HG03103 (cell line): ENCODE results near the gene RPTOR.

Experiments used
- ATAC-seq: cut with Tn5 transposase; IDR thresholded peaks from one replicate; pipeline ENCODE4 v1.9.1; 2021; ENCODE audit warnings: low read depth; ENCODE audit not compliant: unreplicated experiment

RPTOR gene

DNA sequence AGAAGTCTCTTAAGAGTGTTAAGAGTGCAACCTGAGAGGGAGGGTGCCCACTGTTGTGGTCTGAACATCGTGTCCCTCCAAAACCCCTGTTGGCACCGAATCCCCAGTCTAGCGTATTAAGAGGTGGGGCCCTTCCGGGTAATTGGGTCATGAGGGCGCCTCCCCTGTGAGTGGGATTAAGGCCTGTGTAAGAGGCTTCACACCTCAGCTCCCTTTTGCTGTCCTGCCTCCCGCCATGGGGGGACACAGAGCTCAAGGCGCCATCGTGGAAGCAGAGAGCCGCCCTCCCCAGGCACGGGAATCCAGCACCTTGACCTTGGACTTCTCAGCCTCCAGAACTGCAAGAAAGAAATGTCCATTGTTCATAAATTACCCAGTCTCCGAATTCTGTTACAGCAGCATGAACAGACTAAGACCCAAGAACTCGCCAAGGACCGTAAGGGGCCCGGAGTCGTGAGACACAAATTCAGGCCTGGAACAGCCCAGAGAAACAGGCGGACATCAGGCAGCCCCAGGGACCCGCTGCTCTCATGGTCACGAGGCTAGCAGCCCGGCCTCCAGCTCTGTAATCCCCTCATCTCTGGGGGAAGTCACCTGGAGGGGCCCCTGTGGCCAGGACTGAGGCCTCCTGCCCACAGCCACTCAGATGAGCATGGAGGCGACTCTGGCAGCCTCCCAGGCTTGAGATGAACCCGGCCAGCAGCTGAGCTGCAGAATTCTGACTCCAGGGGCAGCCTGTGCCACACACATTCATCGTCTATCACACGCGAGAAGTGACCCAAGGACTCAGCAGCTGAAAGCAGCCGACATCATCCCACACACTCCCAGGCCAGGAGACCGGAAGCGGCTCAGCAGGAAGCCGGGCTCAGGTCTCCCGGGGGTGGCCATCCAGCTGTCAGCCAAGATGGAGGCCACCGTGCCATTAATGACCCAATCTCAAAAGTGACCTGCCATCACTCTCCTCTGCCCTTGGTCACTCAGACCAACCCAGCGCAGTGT lies 434.2 kb downstream of the RPTOR start:
- no peak for ATAC-seq

DNA sequence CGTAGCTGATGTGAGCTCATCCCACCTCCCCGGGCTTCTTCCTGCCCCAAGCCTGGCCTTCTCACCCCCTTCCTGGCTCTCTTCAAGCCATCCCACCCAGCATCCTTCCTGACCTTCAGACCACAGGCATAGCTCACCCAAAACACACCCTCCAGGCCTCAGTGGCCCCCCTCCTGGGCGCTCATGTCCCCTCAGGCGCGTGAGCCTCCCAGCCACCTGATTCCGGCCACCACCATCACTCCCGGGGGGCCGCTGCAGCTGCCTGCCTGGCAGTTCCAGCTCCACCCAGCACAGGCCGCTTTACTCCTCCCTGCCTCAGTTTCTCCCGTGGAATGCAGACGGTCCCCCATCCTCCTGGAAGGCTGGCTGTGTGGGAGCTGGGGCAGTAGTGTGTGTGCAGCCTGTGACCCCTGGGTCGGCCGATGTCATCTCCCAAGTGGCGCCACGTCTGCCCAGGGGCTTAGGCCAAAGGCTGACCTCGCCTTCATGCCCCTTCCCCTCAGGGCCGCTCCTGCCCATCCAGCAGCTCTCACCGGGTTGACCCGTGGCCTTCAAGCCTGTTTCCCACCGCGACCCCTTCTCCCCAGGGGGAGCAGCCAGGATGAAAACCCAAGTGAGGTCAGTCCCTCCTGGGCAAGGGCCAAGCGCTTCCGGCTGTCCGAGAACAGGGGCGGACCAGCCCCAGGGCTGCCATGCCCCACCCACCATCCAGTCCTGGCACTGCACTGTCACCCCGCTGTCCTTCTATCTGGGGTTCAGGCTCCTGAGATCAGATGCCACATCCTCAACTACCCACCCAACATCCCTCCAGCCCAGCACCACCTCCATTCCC lies 435.1 kb downstream of the RPTOR start:
- no peak for ATAC-seq

DNA sequence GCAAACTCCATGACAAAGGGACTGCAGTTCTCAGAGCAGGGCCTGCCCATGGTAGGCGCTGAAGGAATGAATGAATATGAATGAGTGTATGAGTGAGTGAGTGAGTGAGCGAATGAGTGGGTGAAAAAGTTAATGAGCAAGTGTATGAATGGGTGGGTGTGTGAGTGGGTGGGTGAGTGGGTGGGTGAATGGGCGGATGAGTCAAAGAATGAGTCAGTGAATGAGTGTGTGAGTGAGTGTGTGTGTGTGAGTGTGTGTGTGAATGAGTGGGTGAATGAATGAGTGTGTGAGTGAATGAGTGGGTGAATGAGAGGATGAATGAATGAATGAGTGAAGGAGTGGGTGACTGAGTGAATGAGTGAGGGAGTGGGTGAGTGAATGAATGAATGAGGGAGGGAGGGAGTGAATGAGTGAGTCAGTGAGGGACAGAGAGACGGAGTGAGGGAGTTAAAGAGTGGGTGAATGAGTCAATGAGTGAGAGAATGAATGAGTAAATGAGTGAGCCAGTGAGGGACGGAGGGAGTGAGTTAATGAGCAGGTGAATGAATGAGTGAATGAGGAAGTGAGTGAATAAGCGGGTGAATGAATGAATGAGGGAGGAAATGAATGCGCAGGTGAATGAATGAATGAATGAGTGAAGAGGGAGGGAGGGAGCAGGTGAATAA lies 435.9 kb downstream of the RPTOR start:
- ATAC-seq, result no peak

DNA sequence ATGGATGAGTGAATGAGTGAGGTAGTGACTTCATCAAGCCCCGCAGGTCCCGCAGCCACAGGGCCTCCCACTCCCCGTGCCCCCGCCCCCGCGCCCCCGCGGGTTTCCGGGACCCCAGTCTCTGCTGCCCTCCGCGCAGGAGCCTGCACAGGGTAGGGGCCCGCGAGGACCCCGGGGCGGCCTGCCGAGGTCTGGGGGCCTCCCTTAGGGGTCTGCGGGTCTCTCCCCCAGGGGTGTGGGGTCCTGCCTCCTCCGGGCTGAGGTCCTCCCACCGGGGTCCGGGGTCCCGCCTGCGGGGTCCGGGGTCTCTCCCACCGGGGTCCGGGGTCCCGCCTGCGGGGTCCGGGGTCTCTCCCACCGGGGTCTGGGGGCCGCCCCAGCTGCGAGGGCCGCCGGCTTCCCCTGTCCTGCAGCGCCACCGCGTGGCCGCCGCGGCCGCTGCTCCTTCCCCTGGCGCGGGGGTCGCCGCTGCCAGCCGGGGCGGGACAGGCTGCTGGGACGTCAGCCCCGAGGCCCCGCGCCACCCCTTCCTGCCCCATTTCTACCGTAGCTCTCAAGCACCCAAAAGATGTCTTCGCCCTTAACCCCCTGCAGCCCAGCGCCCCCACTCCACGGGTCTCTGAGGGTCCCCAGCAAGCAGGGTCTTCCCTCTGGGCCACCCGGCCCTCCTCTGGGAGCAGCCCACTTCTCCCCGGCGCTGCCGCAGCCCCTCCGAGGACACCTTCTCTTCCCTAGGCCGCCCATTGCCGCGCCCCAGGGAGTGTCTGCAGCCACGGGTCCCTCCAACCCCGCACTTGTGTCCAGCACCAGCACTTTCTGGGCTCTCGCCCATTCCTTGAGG lies 436.6 kb downstream of the RPTOR start:
- ATAC-seq, result no peak

DNA sequence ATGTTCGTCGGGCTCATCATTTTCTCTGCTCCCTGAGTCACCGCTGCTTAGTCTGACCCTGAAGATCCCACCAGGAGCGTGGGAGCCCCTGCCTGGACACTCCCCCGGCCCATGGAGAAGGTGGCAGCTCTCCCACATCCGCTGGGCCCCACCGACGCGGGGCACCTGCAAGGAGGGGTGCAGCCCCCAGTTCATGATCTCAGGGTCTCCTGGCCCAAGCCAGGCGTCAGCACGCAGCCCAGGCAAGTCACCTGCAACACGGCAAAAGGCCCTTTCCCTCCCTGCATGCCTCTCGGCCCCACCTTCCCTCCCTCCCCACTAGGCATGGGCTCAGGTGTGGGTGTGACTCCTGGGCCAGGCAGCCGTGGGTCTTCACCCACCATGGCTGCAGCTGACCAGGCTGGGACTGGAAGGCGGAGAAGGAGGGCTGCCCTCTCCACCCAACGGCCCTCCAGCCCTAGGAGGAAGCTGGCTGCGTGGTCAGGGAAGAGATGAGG lies 437.3 kb downstream of the RPTOR start:
- no peak for ATAC-seq

DNA sequence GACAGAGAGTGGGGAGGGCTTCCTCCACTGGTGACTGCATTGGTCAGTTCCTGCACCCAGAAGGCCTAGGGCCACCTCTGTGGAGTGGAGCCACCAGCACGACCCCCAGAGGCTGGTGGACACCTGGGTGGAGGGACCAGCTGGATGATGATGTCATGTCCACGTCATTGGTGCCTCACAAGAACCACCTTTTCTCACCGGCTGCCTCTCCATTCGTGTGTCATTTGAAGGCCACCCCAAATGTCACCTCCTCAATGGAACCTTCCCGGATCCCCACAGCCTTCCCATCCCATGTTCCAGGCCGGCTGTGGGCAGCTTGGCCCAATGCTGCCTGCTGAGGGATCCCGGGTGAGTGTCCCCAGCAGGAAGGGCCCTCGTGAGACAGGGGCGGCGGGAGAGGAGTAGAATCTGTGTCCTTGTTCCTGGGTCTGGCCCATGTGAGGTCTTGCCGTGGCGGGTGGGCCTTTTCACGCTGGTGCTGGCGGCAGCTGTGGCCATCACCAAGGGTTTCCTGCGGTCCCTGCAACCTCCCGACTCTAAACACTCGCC lies 437.9 kb downstream of the RPTOR start:
- no peak for ATAC-seq

DNA sequence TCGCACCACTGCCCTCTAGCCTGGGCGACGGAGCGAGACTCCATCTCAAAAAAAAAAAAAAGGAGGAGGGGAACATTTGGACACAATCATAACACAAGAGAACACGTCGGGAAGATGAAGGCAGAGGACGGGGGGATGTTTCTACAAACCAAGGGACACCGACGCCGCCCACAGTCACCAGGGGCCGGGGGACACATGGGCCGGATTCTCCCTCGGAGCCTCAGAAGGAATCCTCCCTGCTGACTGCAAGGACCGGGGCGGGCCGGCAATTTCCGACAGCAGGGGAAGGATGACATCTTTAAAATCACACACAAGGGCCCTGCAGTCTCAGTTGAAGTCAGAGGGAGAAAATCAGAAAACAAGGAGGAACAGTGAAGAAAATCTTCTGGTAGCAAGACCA lies 438.9 kb downstream of the RPTOR start:
- ATAC-seq, result no peak

DNA sequence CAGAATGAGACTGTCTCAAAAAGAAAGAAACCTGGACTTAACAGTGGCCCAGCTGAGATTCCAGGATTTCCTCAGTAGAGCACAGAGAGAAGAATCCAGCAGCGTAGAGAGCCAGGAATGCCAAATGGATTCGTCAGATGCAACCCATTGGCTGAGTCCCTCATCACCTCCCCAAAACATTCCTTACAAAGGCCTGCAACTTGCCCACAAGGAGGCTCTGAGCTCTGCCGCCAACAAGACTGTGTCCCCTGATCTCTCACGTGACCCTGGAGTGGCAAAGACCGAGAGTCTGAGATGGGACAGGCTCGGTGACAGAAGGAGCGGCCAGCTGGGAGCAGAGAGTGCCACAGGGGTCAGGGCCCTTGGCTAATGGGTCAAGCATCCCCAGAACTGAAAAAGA lies 440.1 kb downstream of the RPTOR start:
- no peak for ATAC-seq

DNA sequence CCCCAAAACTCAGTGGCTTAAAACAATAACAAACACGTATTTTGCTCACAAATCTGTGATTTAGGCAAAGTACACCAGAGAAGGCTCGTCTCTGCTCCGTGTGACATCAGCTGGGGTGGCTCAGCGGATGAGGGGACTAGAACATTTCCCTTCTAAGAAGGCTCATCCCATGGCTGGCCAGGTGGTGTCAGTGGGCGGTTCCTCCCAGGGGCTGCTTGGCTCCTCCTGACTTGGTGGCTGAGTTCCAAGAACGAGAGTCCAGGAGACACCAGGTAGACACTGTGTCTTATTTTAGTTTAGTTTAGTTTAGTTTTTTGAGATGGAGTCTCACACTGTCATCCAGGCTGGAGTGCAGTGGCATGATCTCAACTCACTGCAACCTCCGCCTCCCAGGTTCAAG lies 441.4 kb downstream of the RPTOR start:
- ATAC-seq, result no peak

DNA sequence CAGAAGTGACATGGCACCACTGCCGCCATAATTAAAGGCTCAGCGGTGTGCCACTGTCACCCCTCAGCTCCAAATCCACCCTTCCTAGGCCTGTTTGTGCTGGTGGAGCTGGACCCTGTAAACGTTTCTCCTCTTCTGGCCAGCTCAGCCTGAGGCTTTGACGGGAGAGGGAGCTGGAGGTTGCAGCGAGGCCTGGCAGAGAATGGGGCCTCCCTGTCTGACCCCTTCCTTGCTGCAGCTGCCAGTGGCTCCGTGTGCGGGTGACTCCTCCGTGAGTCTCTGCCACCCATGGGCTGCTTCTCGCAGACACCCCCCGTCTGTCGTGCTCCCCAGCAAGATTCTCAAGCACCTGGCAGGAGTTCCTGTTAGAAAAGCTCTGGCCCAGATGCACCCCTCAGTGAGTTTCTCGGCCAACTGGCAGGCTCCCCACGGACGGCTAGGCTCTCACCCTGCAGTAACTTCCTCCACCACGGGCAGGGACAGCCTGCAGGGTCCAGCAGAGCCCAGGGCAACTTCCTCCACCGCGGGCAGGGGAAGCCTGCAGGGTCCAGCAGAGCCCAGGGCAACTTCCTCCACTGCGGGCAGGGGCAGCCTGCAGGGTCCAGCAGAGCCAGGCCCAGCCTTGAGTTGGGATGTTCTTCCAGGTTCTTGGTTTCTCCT lies 442.3 kb downstream of the RPTOR start:
- ATAC-seq, result no peak

DNA sequence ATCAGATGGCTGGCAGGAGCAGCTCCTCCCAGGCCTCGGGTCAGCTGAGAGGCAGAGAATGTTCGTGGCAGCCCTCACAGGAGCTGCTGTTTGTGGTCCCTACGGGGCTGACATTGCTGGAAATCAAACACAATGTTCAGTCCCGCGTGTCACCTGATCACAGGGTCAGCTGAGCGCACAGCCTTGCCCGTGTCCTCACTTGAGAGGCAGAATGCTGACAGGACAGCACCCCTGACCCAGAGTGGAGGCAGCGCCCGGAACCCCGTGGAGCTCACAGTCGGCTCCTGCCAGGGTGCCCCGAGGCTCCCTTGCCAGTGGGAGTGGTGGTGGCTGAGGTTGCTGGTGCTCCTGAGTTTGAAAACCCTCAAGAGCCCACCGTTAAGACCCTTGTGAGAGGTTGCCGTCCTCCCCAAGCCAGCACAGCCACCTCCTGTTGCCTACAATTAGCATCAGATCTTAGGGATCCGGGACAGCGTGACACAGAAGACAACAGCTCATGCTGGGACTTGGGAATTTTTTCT lies 443.4 kb downstream of the RPTOR start:
- ATAC-seq, result no peak

DNA sequence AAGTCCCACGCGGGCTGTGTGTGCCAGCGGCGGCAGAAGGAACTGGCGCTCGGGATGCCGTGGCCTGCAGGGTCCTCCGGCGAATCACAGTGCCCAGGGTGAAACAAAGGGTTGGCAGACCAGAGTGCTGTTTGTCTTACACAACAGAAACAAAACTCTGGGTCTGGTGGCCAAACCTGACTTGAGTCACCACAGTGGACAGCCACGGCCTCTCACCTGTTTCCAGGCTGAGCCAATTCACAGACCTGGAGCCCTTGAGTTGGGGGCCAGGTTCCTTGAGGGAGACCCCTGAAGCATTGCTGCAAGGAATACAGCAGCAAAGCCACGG lies 444.9 kb downstream of the RPTOR start:
- ATAC-seq, result no peak

DNA sequence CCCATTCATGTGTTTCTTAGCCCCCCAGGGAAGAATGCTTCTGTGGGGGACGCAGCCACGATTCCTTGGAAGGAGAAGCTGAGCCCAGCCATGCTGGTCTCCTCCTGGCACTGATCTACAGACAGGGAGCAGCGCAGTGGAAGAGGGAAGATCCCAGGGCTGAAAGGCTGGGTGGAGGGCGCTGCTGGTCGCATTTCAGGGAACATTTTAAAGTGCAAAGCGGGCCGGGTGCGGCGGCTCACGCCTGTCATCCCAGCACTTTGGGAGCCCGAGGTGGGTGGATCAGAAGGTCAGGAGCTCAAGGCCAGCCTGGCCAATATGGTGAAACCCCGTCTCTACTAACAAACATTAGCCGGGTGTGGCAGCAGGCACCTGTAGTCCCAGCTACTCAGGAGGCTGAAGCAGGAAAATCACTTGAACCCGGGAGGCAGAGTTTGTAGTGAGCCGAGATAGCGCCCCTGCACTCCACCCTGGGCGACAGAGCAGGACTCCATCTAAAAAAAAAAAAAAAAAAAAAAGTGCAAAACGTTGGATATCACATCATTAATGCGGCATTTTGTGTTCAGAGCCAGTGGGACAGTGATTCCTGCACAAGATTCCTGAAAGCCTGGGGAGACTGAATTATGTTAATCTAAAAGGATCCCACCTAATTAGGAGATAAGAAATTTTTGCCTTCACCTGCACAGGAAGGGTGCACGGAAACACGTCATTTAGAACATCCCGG lies 446.4 kb downstream of the RPTOR start:
- ATAC-seq, result no peak

DNA sequence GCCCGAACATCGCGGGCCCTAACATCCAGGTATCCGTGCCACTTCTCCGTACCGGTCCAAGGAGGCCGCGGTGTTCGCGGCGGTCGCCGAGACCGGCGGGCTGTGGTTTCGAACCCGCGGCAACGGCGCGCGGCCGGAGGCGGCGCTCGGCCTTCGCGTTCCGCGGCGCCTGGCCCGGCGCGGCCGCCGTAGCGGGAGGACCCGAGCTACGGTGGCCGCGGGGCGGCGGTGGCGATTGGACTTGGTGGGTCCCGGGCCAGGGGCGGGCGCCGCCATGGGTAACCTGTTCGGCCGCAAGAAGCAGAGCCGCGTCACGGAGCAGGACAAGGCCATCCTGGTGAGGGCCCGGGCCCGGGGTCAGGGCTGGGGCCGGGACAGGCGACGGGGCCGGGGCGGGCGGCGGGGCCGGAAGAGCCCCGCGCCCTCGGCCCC lies 447.0 kb downstream of the RPTOR start, which contains the start of gene CHMP6:
Gene CHMP6 (plus strand): TSS at position 197 of the 432 bp plus-strand sequence. CDS start 78 bp downstream, at position 275.
- no peak for ATAC-seq

DNA sequence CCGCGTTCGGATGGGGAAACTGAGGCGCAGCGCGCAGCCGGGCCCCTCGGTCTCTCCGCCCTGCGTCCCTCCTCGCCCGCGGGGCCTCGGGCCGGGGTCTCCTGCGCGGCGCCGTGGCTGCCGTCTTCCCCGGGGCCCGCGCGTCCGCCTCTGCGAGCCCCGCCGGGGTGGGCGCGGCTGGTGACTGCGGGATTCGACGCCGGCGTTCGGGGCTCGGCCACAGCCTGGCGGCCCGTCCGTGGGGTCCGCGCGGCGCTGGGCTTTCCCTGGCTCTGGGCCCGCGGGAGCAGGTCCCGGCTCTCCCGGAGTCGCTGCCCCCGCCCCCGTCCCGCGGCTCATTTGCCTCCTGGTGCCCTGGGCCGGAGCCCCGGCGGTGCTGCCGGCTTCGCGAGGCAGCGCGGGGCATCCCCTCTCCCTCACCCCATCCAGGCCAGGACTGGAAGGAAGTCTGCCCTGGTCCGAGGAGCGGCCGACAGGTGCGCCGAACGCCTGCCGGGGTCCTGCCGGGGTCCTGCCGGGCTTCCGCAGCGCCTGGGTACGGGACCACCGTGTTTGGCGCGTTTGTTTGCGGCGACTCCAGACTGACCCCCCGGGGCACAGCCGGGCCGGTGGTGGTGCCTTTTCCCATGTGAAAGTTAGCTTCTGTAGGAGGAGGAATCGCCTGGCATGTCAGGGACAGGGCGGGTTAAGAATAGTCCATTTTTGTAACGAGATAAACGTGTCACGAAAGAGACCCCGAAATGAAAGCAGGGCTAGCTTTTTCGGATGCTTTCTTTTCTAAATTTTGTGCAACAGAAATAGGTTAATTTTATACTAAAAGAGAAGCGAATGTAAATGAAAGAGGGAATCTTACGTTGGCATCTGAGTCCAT lies 447.7 kb downstream of the RPTOR start:
- no peak for ATAC-seq

DNA sequence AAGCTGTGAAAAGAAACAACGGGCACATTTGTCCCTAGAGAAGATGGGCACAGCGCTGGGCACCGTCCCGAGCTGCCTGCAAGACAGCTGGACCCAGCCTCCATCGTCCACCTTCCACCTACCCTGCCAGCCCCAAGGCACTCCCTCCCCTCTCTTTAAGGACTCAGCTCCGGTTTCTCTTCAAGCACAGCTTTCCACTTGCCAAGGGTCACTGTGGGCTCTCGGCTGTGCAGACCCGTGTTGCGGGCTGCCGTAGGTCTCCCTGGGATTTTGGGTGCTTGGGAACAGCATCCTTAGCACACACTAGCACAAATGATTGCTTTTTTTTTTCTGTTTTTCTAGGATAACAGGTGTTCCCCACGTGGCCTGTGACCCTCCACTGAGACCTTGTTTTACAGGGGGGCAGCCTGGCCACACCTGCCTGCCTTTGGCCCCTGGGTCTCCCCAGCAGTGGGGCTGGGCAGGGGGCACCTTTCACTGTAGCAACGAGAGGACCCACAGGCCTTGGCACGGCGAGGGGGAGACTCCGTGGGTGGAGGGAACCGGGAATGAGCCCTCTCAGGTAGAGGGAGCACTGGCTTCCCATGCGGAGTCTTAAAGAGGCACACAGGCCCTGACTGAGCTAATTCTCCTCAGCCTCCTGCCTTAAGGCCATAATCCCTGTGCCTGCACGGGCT lies 448.4 kb downstream of the RPTOR start:
- ATAC-seq, result no peak

DNA sequence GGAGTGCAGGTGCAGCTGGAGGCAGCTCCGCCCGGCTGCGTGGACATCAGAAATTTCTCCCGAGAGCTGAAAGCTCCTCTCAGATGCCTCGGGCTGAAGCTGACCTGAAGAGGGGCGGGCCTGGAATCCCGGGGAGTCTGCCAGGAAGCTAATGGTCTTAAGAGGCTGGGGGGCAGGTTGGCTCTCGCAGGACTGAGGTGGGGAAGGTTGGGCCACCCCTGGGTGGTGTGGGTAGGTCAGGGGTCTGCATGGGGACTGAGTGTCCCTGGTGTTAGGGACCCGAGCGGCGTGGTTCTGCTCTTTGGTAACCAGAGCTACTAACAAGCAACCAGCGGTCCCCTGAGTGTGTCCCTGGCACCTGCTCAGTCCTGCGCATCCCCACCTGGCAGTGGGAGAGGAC lies 450.5 kb downstream of the RPTOR start:
- ATAC-seq, result no peak
